ENCODE results near the gene TMEM191B.
"Not testable (repeated sequence)": the region's sequence is repeated elsewhere in the genome, so short reads cannot be mapped to it uniquely, and the experiment has no call there.

GRCh38 chr22:18552839-18553597 is 25.4 kb downstream of the TMEM191B start:
- not testable (repeated sequence) for TF ChIP-seq CTCF, POLR2A (IDR thresholded peaks at IDR 0.05)

Data from thyroid gland (tissue), 4 donors.